H9 (cell line): Measurements from ENCODE around the gene CMSS1. TPM values are rescaled to one million over a fixed set of nuclear protein-coding genes. Genes with fewer than 3 reads are reported as not detected.

Experiments used
- DNase-seq: peaks from one replicate; pipeline ENCODE4 v3.0.0-alpha.2; 2017
- H2AFZ ChIP-seq: one replicate; pipeline ENCODE4 v1.6.1; 2013; ENCODE audit warnings: mild to moderate bottlenecking, low read length, control low read depth, moderate library complexity
- H2AK5ac ChIP-seq: 2 replicates; pipeline ENCODE4 v1.6.1; 2013; ENCODE audit warnings: low read length, control low read depth, mixed read lengths; ENCODE audit not compliant: insufficient read length
- H2BK120ac ChIP-seq: one replicate; pipeline ENCODE4 v1.6.1; 2013; ENCODE audit warnings: low read depth, mild to moderate bottlenecking, low read length, control low read depth, inconsistent platforms; ENCODE audit not compliant: poor library complexity, severe bottlenecking
- H2BK12ac ChIP-seq: 2 replicates; pipeline ENCODE4 v1.6.1; 2013; ENCODE audit warnings: low read length, control low read depth, mixed read lengths, low read depth; ENCODE audit not compliant: insufficient read length
- H2BK15ac ChIP-seq: 2 replicates; pipeline ENCODE4 v1.6.1; 2013; ENCODE audit warnings: low read depth, low read length, control low read depth
- H2BK20ac ChIP-seq: one replicate; pipeline ENCODE4 v1.6.1; 2013; ENCODE audit warnings: low read depth, mild to moderate bottlenecking, low read length, control low read depth, inconsistent platforms; ENCODE audit not compliant: poor library complexity, severe bottlenecking
- H2BK5ac ChIP-seq: 2 replicates; pipeline ENCODE4 v1.6.1; 2013; ENCODE audit warnings: low read length, control low read depth, mixed read lengths; ENCODE audit not compliant: insufficient read length
- H3K14ac ChIP-seq: 2 replicates; pipeline ENCODE4 v1.6.1; 2013; ENCODE audit warnings: low read length, control low read depth; ENCODE audit not compliant: insufficient read depth
- H3K18ac ChIP-seq: 2 replicates; pipeline ENCODE4 v1.6.1; 2013; ENCODE audit warnings: low read depth, mild to moderate bottlenecking, mixed read lengths, low read length, control low read depth; ENCODE audit not compliant: insufficient read length
- H3K23ac ChIP-seq: 2 replicates; pipeline ENCODE4 v1.6.1; 2013; ENCODE audit warnings: low read length, control low read depth, mixed read lengths, low read depth; ENCODE audit not compliant: insufficient read length
- H3K23me2 ChIP-seq: 2 replicates; pipeline ENCODE4 v1.6.1; 2013; ENCODE audit warnings: low read depth, mild to moderate bottlenecking, mixed read lengths, low read length, control low read depth; ENCODE audit not compliant: insufficient read length, poor library complexity, severe bottlenecking
- H3K27ac ChIP-seq: 2 replicates; pipeline ENCODE4 v1.5.1; 2013; ENCODE audit warnings: low read length, control low read depth, mixed read lengths, low read depth; ENCODE audit not compliant: insufficient read length
- H3K27me3 ChIP-seq: 2 replicates; pipeline ENCODE4 v1.6.1; 2013; ENCODE audit warnings: low read length, control low read depth, inconsistent platforms; ENCODE audit not compliant: insufficient read depth
- H3K4ac ChIP-seq: 2 replicates; pipeline ENCODE4 v1.6.1; 2013; ENCODE audit warnings: low read depth, mild to moderate bottlenecking, control low read depth, inconsistent platforms, low read length, moderate library complexity
- H3K4me1 ChIP-seq: 2 replicates; pipeline ENCODE4 v1.6.1; 2013; ENCODE audit warnings: low read length, control low read depth, inconsistent platforms; ENCODE audit not compliant: insufficient read depth
- H3K4me2 ChIP-seq: 2 replicates; pipeline ENCODE4 v1.6.1; 2013; ENCODE audit warnings: low read length, control low read depth, mixed read lengths; ENCODE audit not compliant: insufficient read length, insufficient read depth
- H3K56ac ChIP-seq: 2 replicates; pipeline ENCODE4 v1.6.1; 2013; ENCODE audit warnings: low read depth, mild to moderate bottlenecking, mixed read lengths, low read length, control low read depth; ENCODE audit not compliant: insufficient read length
- H3K79me1 ChIP-seq: 2 replicates; pipeline ENCODE4 v1.6.1; 2013; ENCODE audit warnings: low read depth, mild to moderate bottlenecking, moderate library complexity, low read length, control low read depth, inconsistent platforms; ENCODE audit not compliant: insufficient read depth, poor library complexity, severe bottlenecking
- H3K79me2 ChIP-seq: 2 replicates; pipeline ENCODE4 v1.6.1; 2013; ENCODE audit warnings: low read length, control low read depth, inconsistent platforms; ENCODE audit not compliant: insufficient read depth
- H3K9ac ChIP-seq: 2 replicates; pipeline ENCODE4 v1.6.1; 2013; ENCODE audit warnings: low read length, control low read depth, mixed read lengths; ENCODE audit not compliant: insufficient read length; ENCODE audit errors: extremely low read depth
- H3K9me3 ChIP-seq: one replicate; pipeline ENCODE4 v1.6.1; 2013; ENCODE audit warnings: low read depth, low read length, inconsistent platforms; ENCODE audit not compliant: control insufficient read depth
- H3T11ph ChIP-seq: one replicate; pipeline ENCODE4 v1.6.1; 2013; ENCODE audit warnings: mild to moderate bottlenecking, low read length, control low read depth, inconsistent platforms
- H4K20me1 ChIP-seq: one replicate; pipeline ENCODE4 v1.6.1; 2013; ENCODE audit not compliant: control insufficient read depth, insufficient read length, insufficient read depth
- H4K5ac ChIP-seq: 2 replicates; pipeline ENCODE4 v1.6.1; 2013; ENCODE audit warnings: low read depth, mild to moderate bottlenecking, mixed read lengths, low read length, control low read depth; ENCODE audit not compliant: insufficient read length
- H4K8ac ChIP-seq: replicated peaks from 2 replicates; pipeline ENCODE4 v1.6.1; 2013; ENCODE audit warnings: low read length, control low read depth, mixed read lengths, low read depth; ENCODE audit not compliant: insufficient read length
- H4K91ac ChIP-seq: 2 replicates; pipeline ENCODE4 v1.6.1; 2013; ENCODE audit warnings: low read depth, mild to moderate bottlenecking, moderate library complexity, mixed read lengths, low read length, control low read depth; ENCODE audit not compliant: insufficient read length
- H3K27ac Mint-ChIP-seq, 3 experiments: 2 replicates in 2 of 3; 3 replicates in 1 of 3; pipeline ENCODE4 v1.8.0; 2020 to 2021; ENCODE audit warnings: mixed read lengths in 3 of 3, mild to moderate bottlenecking in 1 of 3, moderate library complexity in 1 of 3
- H3K27me3 Mint-ChIP-seq: 2 replicates; pipeline ENCODE4 v1.8.0; 2021; ENCODE audit warnings: low read depth, mild to moderate bottlenecking, moderate library complexity, mixed read lengths
- H3K36me3 Mint-ChIP-seq, 3 experiments: 2 replicates in 2 of 3; 3 replicates in 1 of 3; pipeline ENCODE4 v1.8.0; 2020 to 2021; ENCODE audit warnings: low read depth in 3 of 3, mixed read lengths in 3 of 3; ENCODE audit not compliant: insufficient read depth in 1 of 3
- H3K4me1 Mint-ChIP-seq, 2 experiments: 2 replicates each; pipeline ENCODE4 v1.8.0; 2020; ENCODE audit warnings: mixed read lengths in 2 of 2
- H3K4me3 Mint-ChIP-seq, 2 experiments: 2 replicates in 1 of 2; 3 replicates in 1 of 2; pipeline ENCODE4 v1.8.0; 2020 to 2021; ENCODE audit warnings: mild to moderate bottlenecking in 2 of 2, mixed read lengths in 2 of 2, moderate library complexity in 1 of 2
- H3K9me3 Mint-ChIP-seq, 2 experiments: 2 replicates in 1 of 2; 3 replicates in 1 of 2; pipeline ENCODE4 v1.8.0; 2020; ENCODE audit warnings: mild to moderate bottlenecking in 2 of 2, mixed read lengths in 2 of 2, moderate library complexity in 1 of 2
- CTCF ChIP-seq: fragments of 200-600 bp; sonication (generic); conservative IDR thresholded peaks from 3 replicates; pipeline ENCODE4 v1.8.0; 2021; ENCODE audit warnings: antibody characterized with exemption, mild to moderate bottlenecking
- WGBS: extraction: QIAGEN DNeasy Blood & Tissue Kit; methylation state at CpG from one replicate; pipeline ENCODE4 v1.1.7; 2013; ENCODE audit warnings: missing lambda C conversion rate, low lambda C conversion rate, mixed read lengths; ENCODE audit not compliant: insufficient read length; ENCODE audit errors: extremely low coverage; 5-methylcytosine and 5-hydroxymethylcytosine counted together
- total RNA-seq: library from RNA; stranded (reverse); gene quantifications from 2 replicates; pipeline ENCODE4 v1.2.1, GENCODE V29; 2021

The CMSS1 gene
- total RNA-seq, 1 experiment from 2014 or later = 61.8 TPM

GRCh38 chr3:99934975-99935797 lies 117.5 kb downstream of the CMSS1 start:
- Histone ChIP-seq H2BK15ac (no peak overlapping the region), H3K56ac (no peak overlapping the region), H4K20me1 (no peaks in the 10 kb centered on the region), H4K91ac (no peak overlapping the region), H2AFZ (no peak overlapping the region), H3K27me3 (no peaks in the 10 kb centered on the region), H3K9me3 (no peaks in the 10 kb centered on the region), H3K4me2 (no peak overlapping the region), H4K8ac (no peak overlapping the region), H2BK120ac (no peak overlapping the region), H3K27ac (no peak overlapping the region), H3K14ac (no peak overlapping the region), H3K79me1 (no peaks in the 10 kb centered on the region), H2BK20ac (peak overlapping the region; percentile 75), H2AK5ac (no peak overlapping the region), H3K4me1 (peaks cover 4% of the 10 kb centered on the region; the same call in 1 of the 2 replicates), H3K23me2 (no peaks in the 10 kb centered on the region), H3K4ac (no peak overlapping the region), H4K5ac (no peak overlapping the region), H3T11ph (no peak overlapping the region), H3K9ac (no peak overlapping the region), H2BK12ac (no peak overlapping the region), H3K23ac (no peak overlapping the region), H2BK5ac (no peak overlapping the region), H3K18ac (no peak overlapping the region), H3K79me2 (peaks cover 2% of the 10 kb centered on the region; the same call in 1 of the 2 replicates)
- TF ChIP-seq CTCF = no peak
- Mint-ChIP-seq H3K27me3 (no peaks in the 10 kb centered on the region), H3K9me3 (no peaks in the 10 kb centered on the region), H3K4me1 (peaks cover 15 to 19% of the 10 kb centered on the region in 2 experiments), H3K36me3 (no peaks in the 10 kb centered on the region), H3K4me3 (no peak overlapping the region), H3K27ac (peak overlapping the region in 1 of 3 experiments; percentile 32; a peak in 3 of 7 replicates)
- DNase-seq = no peak
- no CpG with 5 or more reads among the region's 4 CpGs for WGBS
